PC-9 (cell line): ENCODE data around the gene EIF4A3. TPM values are rescaled to one million over a fixed set of nuclear protein-coding genes. Genes with fewer than 3 reads are reported as not detected.

Source experiments
- BruUV-seq: library from RNA; stranded (reverse); fragments of 400-500 nt; replicated peaks from 2 replicates; lab custom pipeline; 2021; lab: Mats Ljungman, UMichigan
- CTCF ChIA-PET: fragments of 300-600 bp; sonication (Branson Sonifier 250); formaldehyde crosslinking; loops from one replicate; lab custom pipeline; 2022; ENCODE audit warnings: antibody characterized with exemption; lab: Charles Lee
- POLR2A ChIA-PET: fragments of 300-600 bp; sonication (Branson Sonifier 250); formaldehyde crosslinking; loops from one replicate; lab custom pipeline; 2022; ENCODE audit warnings: antibody characterized with exemption; ENCODE audit not compliant: unreplicated experiment; lab: Charles Lee
- DNase-seq, 2 experiments: peaks; one replicate each; pipeline versions ENCODE4 v3.0.0 to v3.0.0-alpha.2; 2015 to 2022; ENCODE audit warnings: mixed read lengths in 1 of 2
- H2AFZ ChIP-seq: fragments of 200-600 bp; sonication (generic); 2 replicates; pipeline ENCODE4 v1.8.1; 2017; ENCODE audit warnings: antibody characterized with exemption
- H3F3A ChIP-seq: fragments of 200-600 bp; sonication (generic); 2 replicates; pipeline ENCODE4 v1.8.1; 2017; ENCODE audit warnings: antibody characterized with exemption, mild to moderate bottlenecking, low read depth; ENCODE audit not compliant: insufficient read depth
- H3K27ac ChIP-seq: fragments of 200-600 bp; sonication (generic); 2 replicates; pipeline ENCODE4 v1.6.1; 2016; ENCODE audit warnings: mixed run types
- H3K27me3 ChIP-seq: fragments of 200-600 bp; sonication (generic); 2 replicates; pipeline ENCODE4 v1.6.1; 2016; ENCODE audit warnings: low read depth, mixed run types; ENCODE audit not compliant: insufficient read depth
- H3K36me3 ChIP-seq: fragments of 200-600 bp; sonication (generic); 2 replicates; pipeline ENCODE4 v1.6.1; 2016; ENCODE audit warnings: low read depth, mixed run types
- H3K4me1 ChIP-seq: fragments of 200-600 bp; sonication (generic); replicated peaks from 2 replicates; pipeline ENCODE4 v1.6.1; 2016; ENCODE audit warnings: mixed run types; ENCODE audit not compliant: insufficient read depth
- H3K4me2 ChIP-seq: fragments of 200-600 bp; sonication (generic); 2 replicates; pipeline ENCODE4 v1.6.1; 2017; ENCODE audit warnings: mixed run types
- H3K4me3 ChIP-seq: fragments of 200-600 bp; sonication (generic); 2 replicates; pipeline ENCODE4 v1.6.1; 2016; ENCODE audit warnings: mixed run types
- H3K79me2 ChIP-seq: fragments of 200-600 bp; sonication (generic); 2 replicates; pipeline ENCODE4 v1.6.1; 2017; ENCODE audit warnings: low read depth, mixed run types
- H3K9me2 ChIP-seq: fragments of 200-600 bp; sonication (generic); 2 replicates; pipeline ENCODE4 v1.8.1; 2017; ENCODE audit warnings: mild to moderate bottlenecking; ENCODE audit not compliant: insufficient read depth
- H3K9me3 ChIP-seq: fragments of 200-600 bp; sonication (generic); 2 replicates; pipeline ENCODE4 v1.8.1; 2016; ENCODE audit warnings: low read depth; ENCODE audit not compliant: insufficient read depth
- H4K20me1 ChIP-seq: fragments of 200-600 bp; sonication (generic); 2 replicates; pipeline ENCODE4 v1.8.1; 2017; ENCODE audit not compliant: insufficient read depth
- CTCF ChIP-seq: fragments of 200-600 bp; sonication (generic); conservative IDR thresholded peaks from 2 replicates; pipeline ENCODE4 v1.6.1; 2017; ENCODE audit warnings: mixed run types, antibody characterized with exemption, mild to moderate bottlenecking, moderate library complexity
- EZH2 ChIP-seq: fragments of 200-600 bp; sonication (generic); IDR thresholded peaks from 2 replicates; pipeline ENCODE4 v1.8.0; 2017; ENCODE audit warnings: antibody characterized with exemption, low read depth
- intact Hi-C: fragments of 100-400 bp; cut with micrococcal nuclease; formaldehyde crosslinking; loops from one replicate; pipeline ENCODE4 v1.10.0; 2022; ENCODE audit not compliant: unreplicated experiment
- total RNA-seq: library from RNA; stranded (reverse); gene quantifications from 2 replicates; pipeline ENCODE4 v1.2.3, GENCODE V29; 2021

Gene EIF4A3
- total RNA-seq, 1 experiment from 2014 or later = 114 TPM

DNA sequence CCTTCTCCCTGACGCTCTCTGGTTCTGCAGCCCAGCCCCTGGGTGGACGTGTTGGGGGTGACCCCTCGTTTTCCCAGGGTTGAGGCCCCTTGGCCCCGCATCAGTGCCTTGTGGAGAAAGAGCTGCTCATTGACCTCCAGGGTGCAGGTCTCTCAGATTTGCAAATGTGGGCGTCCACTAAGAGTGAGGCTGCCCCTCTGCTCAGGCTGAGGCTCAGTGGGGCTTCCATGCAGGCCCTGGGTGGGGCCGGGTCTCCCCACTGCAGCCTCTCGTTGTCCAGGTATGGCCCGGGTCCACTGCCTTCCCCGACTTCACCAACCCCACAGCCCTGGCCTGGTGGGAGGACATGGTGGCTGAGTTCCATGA is 36.5 kb downstream of the EIF4A3 start:
- no peak for DNase-seq
- Histone ChIP-seq H3K9me2 (no peaks in the 10 kb centered on the region), H3K36me3 (no peaks in the 10 kb centered on the region), H2AFZ (no peak overlapping the region), H4K20me1 (no peaks in the 10 kb centered on the region), H3K4me2 (no peak overlapping the region), H3K79me2 (no peaks in the 10 kb centered on the region), H3F3A (no peaks in the 10 kb centered on the region), H3K4me3 (no peak overlapping the region), H3K4me1 (no peaks in the 10 kb centered on the region), H3K27ac (no peak overlapping the region), H3K9me3 (no peaks in the 10 kb centered on the region), H3K27me3 (no peaks in the 10 kb centered on the region)
- CTCF ChIA-PET = no interaction called here
- no peak for TF ChIP-seq CTCF
- no peak for TF ChIP-seq EZH2
- BruUV-seq = no TSS peak
- intact Hi-C loops = no loop called here
- POLR2A ChIA-PET = no interaction called here

- no peak overlapping the region for H3K4me2 ChIP-seq
- BruUV-seq = no TSS peak
- no peaks in the 10 kb centered on the region for H3K79me2 ChIP-seq
- no peak for TF ChIP-seq EZH2
- TF ChIP-seq CTCF = no peak
- H2AFZ ChIP-seq = no peak overlapping the region
- H3K4me1 ChIP-seq = no peaks in the 10 kb centered on the region
- no peaks in the 10 kb centered on the region for H3K27me3 ChIP-seq
- H3F3A ChIP-seq = no peaks in the 10 kb centered on the region
- DNase-seq = no peak
- H4K20me1 ChIP-seq = no peaks in the 10 kb centered on the region
- H3K9me2 ChIP-seq = no peaks in the 10 kb centered on the region
- H3K4me3 ChIP-seq = no peak overlapping the region
- CTCF ChIA-PET = no interaction called here
- no peak overlapping the region for H3K27ac ChIP-seq
- POLR2A ChIA-PET = no interaction called here
- H3K36me3 ChIP-seq = no peaks in the 10 kb centered on the region
- intact Hi-C loops = no loop called here
- H3K9me3 ChIP-seq = no peaks in the 10 kb centered on the region
Observed at GRCh38 chr17:80109713-80110446, 37.0 kb downstream of the EIF4A3 start.

DNA sequence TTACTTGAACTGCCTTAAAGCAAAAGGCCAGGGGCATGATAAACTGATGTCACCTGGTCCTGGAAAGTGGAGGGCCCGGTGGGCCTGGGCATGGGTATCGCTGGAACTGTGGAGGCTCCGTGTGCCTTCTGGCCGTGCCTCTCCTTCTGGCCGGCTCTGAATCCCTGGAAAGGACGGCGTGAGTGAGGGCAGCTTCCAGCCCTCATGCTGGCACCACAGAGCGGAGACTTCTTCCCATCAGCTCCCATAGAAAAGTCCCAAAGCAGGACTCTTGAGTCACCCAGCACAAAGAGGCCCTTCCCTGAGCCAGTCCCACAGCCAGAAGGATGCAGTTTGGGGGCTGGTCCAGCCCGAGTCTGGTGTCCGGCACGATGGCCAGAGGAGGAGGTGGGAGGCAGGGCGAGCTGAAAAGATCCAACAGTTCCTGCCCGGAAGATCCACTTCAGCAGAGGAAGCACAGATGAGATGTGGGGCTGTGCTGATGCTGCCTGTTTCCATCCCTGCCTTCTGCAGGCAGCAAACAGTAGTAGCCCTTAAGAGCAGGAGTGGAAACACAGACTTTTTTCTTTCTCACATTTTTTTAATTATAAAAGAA is 37.8 kb downstream of the EIF4A3 start:
- Histone ChIP-seq H3K27me3 (no peaks in the 10 kb centered on the region), H2AFZ (no peak overlapping the region), H3K79me2 (no peaks in the 10 kb centered on the region), H4K20me1 (no peaks in the 10 kb centered on the region), H3F3A (no peaks in the 10 kb centered on the region), H3K4me1 (no peaks in the 10 kb centered on the region), H3K4me2 (no peak overlapping the region), H3K27ac (no peak overlapping the region), H3K4me3 (no peak overlapping the region), H3K9me3 (no peaks in the 10 kb centered on the region), H3K36me3 (no peaks in the 10 kb centered on the region), H3K9me2 (no peaks in the 10 kb centered on the region)
- intact Hi-C loops = no loop called here
- POLR2A ChIA-PET = no interaction called here
- CTCF ChIA-PET = no interaction called here
- DNase-seq = no peak
- BruUV-seq = no TSS peak
- TF ChIP-seq EZH2 = no peak
- no peak for TF ChIP-seq CTCF
